LoVo (cell line): ENCODE data around the gene DIP2C.

Source experiments
- DNase-seq: peaks from one replicate; pipeline ENCODE4 v3.0.0-alpha.2; 2016; ENCODE audit warnings: low spot score

Gene DIP2C

GRCh38 chr10:571166-571565, 118.3 kb downstream of the DIP2C start:
- no peak for DNase-seq

- no peak for DNase-seq
Measured at GRCh38 chr10:570628-571163, 118.8 kb downstream of the DIP2C start.

GRCh38 chr10:569961-570627, 119.4 kb downstream of the DIP2C start:
- no peak for DNase-seq

- DNase-seq = no peak
Measured at GRCh38 chr10:568848-569247, 120.6 kb downstream of the DIP2C start.

- DNase-seq = no peak
Measured at GRCh38 chr10:567869-568268, 121.6 kb downstream of the DIP2C start.

- DNase-seq = no peak
Measured at GRCh38 chr10:566241-566885, 123.1 kb downstream of the DIP2C start.

GRCh38 chr10:565676-566075, 123.8 kb downstream of the DIP2C start:
- no peak for DNase-seq

- no peak for DNase-seq
Measured at GRCh38 chr10:565146-565545, 124.3 kb downstream of the DIP2C start.

- no peak for DNase-seq
Measured at GRCh38 chr10:563827-564226, 125.6 kb downstream of the DIP2C start.

GRCh38 chr10:562142-562541, 127.3 kb downstream of the DIP2C start:
- no peak for DNase-seq

- no peak for DNase-seq
Measured at GRCh38 chr10:561721-562120, 127.7 kb downstream of the DIP2C start.

GRCh38 chr10:560314-560992, 129.0 kb downstream of the DIP2C start:
- DNase-seq = no peak

GRCh38 chr10:559767-560047, 129.8 kb downstream of the DIP2C start:
- DNase-seq = no peak

GRCh38 chr10:558891-559766, 130.3 kb downstream of the DIP2C start:
- no peak for DNase-seq

GRCh38 chr10:558364-558763, 131.1 kb downstream of the DIP2C start:
- DNase-seq = no peak

GRCh38 chr10:557792-558328, 131.6 kb downstream of the DIP2C start:
- DNase-seq = no peak

- no peak for DNase-seq
Measured at GRCh38 chr10:556971-557637, 132.4 kb downstream of the DIP2C start.

GRCh38 chr10:555682-556350, 133.7 kb downstream of the DIP2C start:
- DNase-seq = no peak

GRCh38 chr10:555281-555680, 134.2 kb downstream of the DIP2C start:
- no peak for DNase-seq

- no peak for DNase-seq
Measured at GRCh38 chr10:554182-554848, 135.2 kb downstream of the DIP2C start.
